ENCODE results near the gene HEXIM1.

DNA sequence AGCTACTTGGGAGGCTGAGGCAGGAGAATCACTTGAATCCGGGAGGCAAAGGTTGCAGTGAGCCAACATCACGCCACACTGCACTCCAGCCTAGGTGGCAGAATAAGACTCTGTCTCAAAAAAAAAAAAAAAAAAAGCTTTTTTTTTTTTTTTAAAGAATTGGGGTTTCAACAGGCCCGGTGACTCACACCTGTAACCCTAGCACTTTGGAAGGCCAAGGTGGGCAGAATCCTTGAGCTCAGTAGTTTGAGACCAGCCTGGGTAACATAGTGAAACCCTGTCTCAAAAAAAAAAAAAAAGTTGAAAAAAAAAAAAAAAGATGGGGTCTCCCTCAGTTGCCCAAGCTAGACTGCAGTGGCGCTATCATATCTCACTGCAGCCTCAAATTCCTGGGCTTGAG lies 6.8 kb downstream of the HEXIM1 start:
- TF ChIP-seq POLR2AphosphoS5 (IDR thresholded peaks at IDR 0.05; ENCODE audit: low read depth) (no peak), CREB1 (CRISPR knock-in tag; IDR thresholded peaks at IDR 0.05; ENCODE audit: low read depth) (no peak), EZH2 (IDR thresholded peaks at IDR 0.05; ENCODE audit: low read depth, unreplicated experiment) (no peak), EZH2phosphoT487 (IDR thresholded peaks at IDR 0.05; ENCODE audit: unreplicated experiment) (no peak), JUNB (IDR thresholded peaks at IDR 0.05; ENCODE audit: unreplicated experiment) (no peak), ZNF114 (CRISPR knock-in tag; IDR thresholded peaks at IDR 0.05) (no peak), ZNF331 (CRISPR knock-in tag; IDR thresholded peaks at IDR 0.05; ENCODE audit: low read depth) (no peak)
- TF ChIP-seq, protein P1, sequence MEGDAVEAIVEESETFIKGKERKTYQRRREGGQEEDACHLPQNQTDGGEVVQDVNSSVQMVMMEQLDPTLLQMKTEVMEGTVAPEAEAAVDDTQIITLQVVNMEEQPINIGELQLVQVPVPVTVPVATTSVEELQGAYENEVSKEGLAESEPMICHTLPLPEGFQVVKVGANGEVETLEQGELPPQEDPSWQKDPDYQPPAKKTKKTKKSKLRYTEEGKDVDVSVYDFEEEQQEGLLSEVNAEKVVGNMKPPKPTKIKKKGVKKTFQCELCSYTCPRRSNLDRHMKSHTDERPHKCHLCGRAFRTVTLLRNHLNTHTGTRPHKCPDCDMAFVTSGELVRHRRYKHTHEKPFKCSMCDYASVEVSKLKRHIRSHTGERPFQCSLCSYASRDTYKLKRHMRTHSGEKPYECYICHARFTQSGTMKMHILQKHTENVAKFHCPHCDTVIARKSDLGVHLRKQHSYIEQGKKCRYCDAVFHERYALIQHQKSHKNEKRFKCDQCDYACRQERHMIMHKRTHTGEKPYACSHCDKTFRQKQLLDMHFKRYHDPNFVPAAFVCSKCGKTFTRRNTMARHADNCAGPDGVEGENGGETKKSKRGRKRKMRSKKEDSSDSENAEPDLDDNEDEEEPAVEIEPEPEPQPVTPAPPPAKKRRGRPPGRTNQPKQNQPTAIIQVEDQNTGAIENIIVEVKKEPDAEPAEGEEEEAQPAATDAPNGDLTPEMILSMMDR (conservative IDR thresholded peaks at IDR 0.05; ENCODE audit: low read depth in 2 of 2) = no peak
- TF ChIP-seq, protein P2, sequence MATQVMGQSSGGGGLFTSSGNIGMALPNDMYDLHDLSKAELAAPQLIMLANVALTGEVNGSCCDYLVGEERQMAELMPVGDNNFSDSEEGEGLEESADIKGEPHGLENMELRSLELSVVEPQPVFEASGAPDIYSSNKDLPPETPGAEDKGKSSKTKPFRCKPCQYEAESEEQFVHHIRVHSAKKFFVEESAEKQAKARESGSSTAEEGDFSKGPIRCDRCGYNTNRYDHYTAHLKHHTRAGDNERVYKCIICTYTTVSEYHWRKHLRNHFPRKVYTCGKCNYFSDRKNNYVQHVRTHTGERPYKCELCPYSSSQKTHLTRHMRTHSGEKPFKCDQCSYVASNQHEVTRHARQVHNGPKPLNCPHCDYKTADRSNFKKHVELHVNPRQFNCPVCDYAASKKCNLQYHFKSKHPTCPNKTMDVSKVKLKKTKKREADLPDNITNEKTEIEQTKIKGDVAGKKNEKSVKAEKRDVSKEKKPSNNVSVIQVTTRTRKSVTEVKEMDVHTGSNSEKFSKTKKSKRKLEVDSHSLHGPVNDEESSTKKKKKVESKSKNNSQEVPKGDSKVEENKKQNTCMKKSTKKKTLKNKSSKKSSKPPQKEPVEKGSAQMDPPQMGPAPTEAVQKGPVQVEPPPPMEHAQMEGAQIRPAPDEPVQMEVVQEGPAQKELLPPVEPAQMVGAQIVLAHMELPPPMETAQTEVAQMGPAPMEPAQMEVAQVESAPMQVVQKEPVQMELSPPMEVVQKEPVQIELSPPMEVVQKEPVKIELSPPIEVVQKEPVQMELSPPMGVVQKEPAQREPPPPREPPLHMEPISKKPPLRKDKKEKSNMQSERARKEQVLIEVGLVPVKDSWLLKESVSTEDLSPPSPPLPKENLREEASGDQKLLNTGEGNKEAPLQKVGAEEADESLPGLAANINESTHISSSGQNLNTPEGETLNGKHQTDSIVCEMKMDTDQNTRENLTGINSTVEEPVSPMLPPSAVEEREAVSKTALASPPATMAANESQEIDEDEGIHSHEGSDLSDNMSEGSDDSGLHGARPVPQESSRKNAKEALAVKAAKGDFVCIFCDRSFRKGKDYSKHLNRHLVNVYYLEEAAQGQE (IDR thresholded peaks at IDR 0.05; ENCODE audit: unreplicated experiment) = no peak
- TF ChIP-seq, protein P3, sequence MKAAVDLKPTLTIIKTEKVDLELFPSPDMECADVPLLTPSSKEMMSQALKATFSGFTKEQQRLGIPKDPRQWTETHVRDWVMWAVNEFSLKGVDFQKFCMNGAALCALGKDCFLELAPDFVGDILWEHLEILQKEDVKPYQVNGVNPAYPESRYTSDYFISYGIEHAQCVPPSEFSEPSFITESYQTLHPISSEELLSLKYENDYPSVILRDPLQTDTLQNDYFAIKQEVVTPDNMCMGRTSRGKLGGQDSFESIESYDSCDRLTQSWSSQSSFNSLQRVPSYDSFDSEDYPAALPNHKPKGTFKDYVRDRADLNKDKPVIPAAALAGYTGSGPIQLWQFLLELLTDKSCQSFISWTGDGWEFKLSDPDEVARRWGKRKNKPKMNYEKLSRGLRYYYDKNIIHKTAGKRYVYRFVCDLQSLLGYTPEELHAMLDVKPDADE (IDR thresholded peaks at IDR 0.05) = no peak
